Suprapubic skin (tissue), 4 donors: ENCODE data around the gene PDYN. TPM values are rescaled to one million over a fixed set of nuclear protein-coding genes. Genes with fewer than 3 reads are reported as not detected.

ENCODE experiments used
- DNase-seq, 2 donors: peaks; one replicate each; pipeline ENCODE4 v3.0.0-alpha.2; 2019; ENCODE audit warnings: low spot score in 2 of 2
- H3K27ac ChIP-seq: fragments of 200-600 bp; sonication (generic); one replicate; pipeline ENCODE4 v1.5.1; 2019
- H3K27me3 ChIP-seq: fragments of 200-600 bp; sonication (generic); one replicate; pipeline ENCODE4 v1.5.1; 2019
- H3K36me3 ChIP-seq: fragments of 200-600 bp; sonication (generic); one replicate; pipeline ENCODE4 v1.5.1; 2019
- H3K4me1 ChIP-seq: fragments of 200-600 bp; sonication (generic); one replicate; pipeline ENCODE4 v1.5.1; 2019
- H3K4me3 ChIP-seq: fragments of 200-600 bp; sonication (generic); one replicate; pipeline ENCODE4 v1.5.1; 2019; ENCODE audit warnings: mild to moderate bottlenecking
- H3K9me3 ChIP-seq: fragments of 200-600 bp; sonication (generic); one replicate; pipeline ENCODE4 v1.5.1; 2019
- EP300 ChIP-seq: sonication (generic); formaldehyde crosslinking; IDR thresholded peaks from one replicate; pipeline ENCODE4 v1.6.1; 2017; ENCODE audit warnings: antibody characterized with exemption
- POLR2A ChIP-seq, 2 donors: fragments of 450-650 bp; IDR thresholded peaks; one replicate each; pipeline ENCODE4 v1.6.1; 2017; ENCODE audit warnings: antibody characterized with exemption in 2 of 2, mild to moderate bottlenecking in 2 of 2, moderate library complexity in 2 of 2
- POLR2AphosphoS5 ChIP-seq, 3 donors: sonication (generic); formaldehyde crosslinking; IDR thresholded peaks; one replicate each; pipeline ENCODE4 v1.6.1; 2017; ENCODE audit warnings: antibody characterized with exemption in 3 of 3
- WGBS: methylation state at CpG from one replicate; pipeline ENCODE4 v1.1.5; 2018; 5-methylcytosine and 5-hydroxymethylcytosine counted together
- total RNA-seq, 4 donors: library from RNA; depleted of rRNA; stranded (reverse); fragments of >200 nt; gene quantifications; one replicate each; pipeline ENCODE4 v1.1.0, GENCODE V29; 2016
- TF ChIP-seq, protein P1 (sequence below), 2 donors: fragments of 200-600 bp in 1 of 2; fragments of 450-650 bp in 1 of 2; sonication (generic) in 1 of 2; IDR thresholded peaks; one replicate each; pipeline ENCODE4 v1.5.1; 2016 to 2019; ENCODE audit warnings: antibody characterized with exemption in 2 of 2, mild to moderate bottlenecking in 1 of 2, moderate library complexity in 1 of 2

Gene PDYN
- total RNA-seq, 4 donors from 2014 or later: not detected

DNA sequence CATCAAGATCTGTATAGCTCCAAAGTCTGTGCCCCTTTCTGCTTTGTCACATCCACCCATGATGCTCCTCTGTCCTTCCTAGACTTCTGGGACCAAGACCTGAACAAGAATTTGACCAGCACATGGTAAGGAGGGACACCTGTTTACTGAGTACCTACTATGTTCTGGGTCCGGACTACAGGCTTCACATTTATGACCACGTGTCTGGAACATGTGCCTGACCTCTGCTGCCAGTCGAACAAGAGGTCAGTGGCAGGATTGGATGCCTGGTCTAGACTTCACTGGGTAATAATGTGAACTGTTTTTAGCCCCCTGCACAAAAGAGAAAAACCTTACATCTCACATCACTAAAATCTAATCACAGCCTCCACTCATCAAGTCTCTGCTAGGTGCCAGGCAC is 7.3 kb upstream of the PDYN start:
- H3K27me3 ChIP-seq: peaks cover 63% of the 10 kb centered on the region
- no peak for DNase-seq
- H3K4me1 ChIP-seq: no peaks in the 10 kb centered on the region
- no peak overlapping the region for H3K27ac ChIP-seq
- WGBS: 89% methylated on average over 3 of the region's 3 CpGs
- H3K36me3 ChIP-seq: no peaks in the 10 kb centered on the region
- no peak overlapping the region for H3K4me3 ChIP-seq
- H3K9me3 ChIP-seq: no peaks in the 10 kb centered on the region
- TF ChIP-seq POLR2AphosphoS5 (IDR thresholded peaks at IDR 0.05) (no peak), POLR2A (IDR thresholded peaks at IDR 0.05) (no peak), EP300 (no peak)
- TF ChIP-seq, protein P1, sequence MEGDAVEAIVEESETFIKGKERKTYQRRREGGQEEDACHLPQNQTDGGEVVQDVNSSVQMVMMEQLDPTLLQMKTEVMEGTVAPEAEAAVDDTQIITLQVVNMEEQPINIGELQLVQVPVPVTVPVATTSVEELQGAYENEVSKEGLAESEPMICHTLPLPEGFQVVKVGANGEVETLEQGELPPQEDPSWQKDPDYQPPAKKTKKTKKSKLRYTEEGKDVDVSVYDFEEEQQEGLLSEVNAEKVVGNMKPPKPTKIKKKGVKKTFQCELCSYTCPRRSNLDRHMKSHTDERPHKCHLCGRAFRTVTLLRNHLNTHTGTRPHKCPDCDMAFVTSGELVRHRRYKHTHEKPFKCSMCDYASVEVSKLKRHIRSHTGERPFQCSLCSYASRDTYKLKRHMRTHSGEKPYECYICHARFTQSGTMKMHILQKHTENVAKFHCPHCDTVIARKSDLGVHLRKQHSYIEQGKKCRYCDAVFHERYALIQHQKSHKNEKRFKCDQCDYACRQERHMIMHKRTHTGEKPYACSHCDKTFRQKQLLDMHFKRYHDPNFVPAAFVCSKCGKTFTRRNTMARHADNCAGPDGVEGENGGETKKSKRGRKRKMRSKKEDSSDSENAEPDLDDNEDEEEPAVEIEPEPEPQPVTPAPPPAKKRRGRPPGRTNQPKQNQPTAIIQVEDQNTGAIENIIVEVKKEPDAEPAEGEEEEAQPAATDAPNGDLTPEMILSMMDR (IDR thresholded peaks at IDR 0.05): no peak

DNA sequence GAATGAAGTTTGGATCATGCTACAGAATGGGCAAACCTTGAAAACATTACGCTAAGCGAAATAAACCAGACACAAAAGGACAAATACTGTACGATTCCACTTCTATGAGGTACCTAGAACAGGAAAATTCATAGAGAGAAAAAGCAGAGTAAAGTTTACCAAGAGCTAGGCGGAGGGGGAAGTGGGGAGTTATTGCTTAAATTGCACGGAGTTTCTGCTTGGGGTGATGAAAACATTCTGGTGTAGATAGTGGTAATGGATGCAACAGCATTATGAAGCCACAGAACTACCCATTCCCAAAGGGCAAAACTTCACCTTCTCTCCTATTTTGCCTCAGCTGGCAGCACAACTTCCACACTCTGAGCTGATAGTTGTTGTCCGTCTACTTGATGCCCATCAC is 6.4 kb upstream of the PDYN start:
- peaks cover 70% of the 10 kb centered on the region for H3K27me3 ChIP-seq
- WGBS: 84% methylated on average over 6 of the region's 6 CpGs

DNA sequence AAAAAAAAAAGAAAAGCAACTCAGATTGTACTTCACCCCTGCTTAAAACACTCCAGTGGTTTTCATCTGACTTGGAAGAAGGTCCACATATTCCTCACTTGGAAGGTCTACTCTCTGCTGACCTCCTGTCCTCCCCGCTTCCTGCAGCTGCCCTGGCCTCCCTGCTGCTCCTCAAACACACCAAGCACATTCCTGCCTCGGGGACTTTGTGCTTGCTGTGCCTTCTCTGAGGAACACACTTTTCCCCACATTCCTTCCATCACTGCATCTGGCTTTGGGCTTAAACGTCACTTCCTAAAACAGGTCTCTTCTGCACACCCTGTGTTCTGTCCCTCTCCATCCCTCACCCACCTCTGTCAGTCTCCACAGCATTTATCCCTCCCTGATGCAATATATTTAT is 4.9 kb upstream of the PDYN start:
- WGBS: 51% methylated on average over 3 of the region's 3 CpGs
- H3K4me3 ChIP-seq: no peak overlapping the region
- H3K27ac ChIP-seq: no peak overlapping the region
- no peaks in the 10 kb centered on the region for H3K9me3 ChIP-seq
- no peaks in the 10 kb centered on the region for H3K4me1 ChIP-seq
- TF ChIP-seq, protein P1 (IDR thresholded peaks at IDR 0.05): no peak
- TF ChIP-seq EP300 (no peak), POLR2AphosphoS5 (IDR thresholded peaks at IDR 0.05) (no peak), POLR2A (IDR thresholded peaks at IDR 0.05) (no peak)
- H3K27me3 ChIP-seq: peaks cover 78% of the 10 kb centered on the region
- no peaks in the 10 kb centered on the region for H3K36me3 ChIP-seq
- no peak for DNase-seq

More for the DNA sequence above, 6.4 kb upstream of the PDYN start:
- no peak overlapping the region for H3K4me3 ChIP-seq
- no peaks in the 10 kb centered on the region for H3K4me1 ChIP-seq
- no peak for DNase-seq
- no peaks in the 10 kb centered on the region for H3K36me3 ChIP-seq
- no peak overlapping the region for H3K27ac ChIP-seq
- no peaks in the 10 kb centered on the region for H3K9me3 ChIP-seq
- TF ChIP-seq POLR2AphosphoS5 (IDR thresholded peaks at IDR 0.05): no peak
- TF ChIP-seq POLR2A (IDR thresholded peaks at IDR 0.05): no peak
- TF ChIP-seq, protein P1 (IDR thresholded peaks at IDR 0.05): no peak
- TF ChIP-seq EP300: no peak

DNA sequence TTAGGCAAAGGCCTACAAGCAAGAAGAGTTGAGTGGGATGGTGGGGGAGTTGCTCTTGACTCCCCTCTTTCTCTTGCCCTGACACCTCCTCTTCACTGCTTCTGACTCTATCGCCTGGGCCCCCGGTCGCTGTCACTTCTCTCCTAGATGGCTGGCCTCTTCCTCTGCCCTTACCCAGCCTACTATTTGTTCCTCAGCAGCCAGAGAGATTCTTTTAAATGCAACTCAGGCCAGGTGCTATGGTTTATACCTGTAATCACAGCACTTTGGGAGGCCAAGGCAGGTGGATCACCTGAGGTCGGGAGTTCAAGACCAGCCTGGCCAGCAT is 4.3 kb upstream of the PDYN start:
- Histone ChIP-seq H3K27me3 (peaks cover 82% of the 10 kb centered on the region), H3K4me1 (no peaks in the 10 kb centered on the region), H3K9me3 (no peaks in the 10 kb centered on the region), H3K4me3 (no peak overlapping the region), H3K27ac (no peak overlapping the region), H3K36me3 (no peaks in the 10 kb centered on the region)
- 76% methylated on average over 4 of the region's 4 CpGs for WGBS
- TF ChIP-seq, protein P1 (IDR thresholded peaks at IDR 0.05): no peak
- TF ChIP-seq POLR2AphosphoS5 (IDR thresholded peaks at IDR 0.05) (no peak), POLR2A (IDR thresholded peaks at IDR 0.05) (no peak)
- no peak for DNase-seq

DNA sequence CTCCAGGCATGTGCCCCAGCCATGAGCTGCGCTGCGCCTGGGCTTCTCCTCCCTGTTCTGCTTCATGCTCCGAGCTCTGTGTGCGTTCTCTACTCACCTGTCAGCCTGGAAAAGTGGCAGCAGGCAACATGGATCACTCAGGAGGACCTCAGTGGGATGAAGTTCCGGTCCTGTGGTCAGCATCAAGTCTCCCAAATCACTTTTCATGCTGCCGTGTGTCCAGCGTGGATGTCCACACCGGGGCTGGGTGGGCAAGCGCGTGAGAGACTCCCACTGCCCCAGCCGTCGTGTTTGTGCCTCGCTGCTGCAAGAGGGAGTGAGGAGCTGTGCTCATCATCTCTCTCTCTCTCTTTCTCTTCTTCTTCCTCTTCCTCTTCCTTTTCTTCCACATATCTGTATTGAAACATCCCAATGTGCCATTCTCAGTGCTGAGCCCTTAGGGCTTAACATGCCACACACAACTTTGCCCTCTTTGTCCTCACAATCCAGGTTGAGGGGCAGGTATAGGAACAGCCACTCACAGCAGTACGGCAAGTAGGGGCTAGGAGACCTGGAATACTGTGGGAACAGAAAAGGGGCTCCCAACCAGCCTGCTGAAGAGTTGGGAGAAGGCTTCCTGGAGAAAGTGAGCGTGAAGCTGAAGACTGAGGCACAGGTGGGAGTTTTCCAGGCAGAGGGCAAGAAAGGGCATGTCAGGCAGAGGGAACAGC is 3.8 kb upstream of the PDYN start:
- no peaks in the 10 kb centered on the region for H3K4me1 ChIP-seq
- no peak overlapping the region for H3K27ac ChIP-seq
- H3K4me3 ChIP-seq: no peak overlapping the region
- no peaks in the 10 kb centered on the region for H3K36me3 ChIP-seq
- H3K27me3 ChIP-seq: peaks cover 79% of the 10 kb centered on the region
- WGBS: 64% methylated on average over 15 of the region's 15 CpGs
- DNase-seq: no peak
- TF ChIP-seq, protein P1 (IDR thresholded peaks at IDR 0.05): no peak
- TF ChIP-seq POLR2A (IDR thresholded peaks at IDR 0.05) (no peak), EP300 (no peak), POLR2AphosphoS5 (IDR thresholded peaks at IDR 0.05) (no peak)
- H3K9me3 ChIP-seq: no peaks in the 10 kb centered on the region
